ENCODE data around the gene MTMR6. TPM values are rescaled to one million over a fixed set of nuclear protein-coding genes. Genes with fewer than 3 reads are reported as not detected.

Gene MTMR6
- total RNA-seq, 1 donor from 2014 or later = 6.4 TPM

- Histone ChIP-seq H3K4me1 (no peaks in the 10 kb centered on the region), H3K27ac (no peak overlapping the region), H3K36me3 (no peaks in the 10 kb centered on the region), H3K27me3 (no peaks in the 10 kb centered on the region), H3K9me3 (no peaks in the 10 kb centered on the region), H3K4me3 (no peak overlapping the region)
- TF ChIP-seq, protein P1, sequence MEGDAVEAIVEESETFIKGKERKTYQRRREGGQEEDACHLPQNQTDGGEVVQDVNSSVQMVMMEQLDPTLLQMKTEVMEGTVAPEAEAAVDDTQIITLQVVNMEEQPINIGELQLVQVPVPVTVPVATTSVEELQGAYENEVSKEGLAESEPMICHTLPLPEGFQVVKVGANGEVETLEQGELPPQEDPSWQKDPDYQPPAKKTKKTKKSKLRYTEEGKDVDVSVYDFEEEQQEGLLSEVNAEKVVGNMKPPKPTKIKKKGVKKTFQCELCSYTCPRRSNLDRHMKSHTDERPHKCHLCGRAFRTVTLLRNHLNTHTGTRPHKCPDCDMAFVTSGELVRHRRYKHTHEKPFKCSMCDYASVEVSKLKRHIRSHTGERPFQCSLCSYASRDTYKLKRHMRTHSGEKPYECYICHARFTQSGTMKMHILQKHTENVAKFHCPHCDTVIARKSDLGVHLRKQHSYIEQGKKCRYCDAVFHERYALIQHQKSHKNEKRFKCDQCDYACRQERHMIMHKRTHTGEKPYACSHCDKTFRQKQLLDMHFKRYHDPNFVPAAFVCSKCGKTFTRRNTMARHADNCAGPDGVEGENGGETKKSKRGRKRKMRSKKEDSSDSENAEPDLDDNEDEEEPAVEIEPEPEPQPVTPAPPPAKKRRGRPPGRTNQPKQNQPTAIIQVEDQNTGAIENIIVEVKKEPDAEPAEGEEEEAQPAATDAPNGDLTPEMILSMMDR (IDR thresholded peaks at IDR 0.05) = no peak
- intact Hi-C loops (cut with DNase I) = no loop called here
- no peak for DNase-seq (ENCODE audit: low spot score in 2 of 2)
Measured at GRCh38 chr13:25217023-25217885, 70.0 kb downstream of the MTMR6 start.

DNA sequence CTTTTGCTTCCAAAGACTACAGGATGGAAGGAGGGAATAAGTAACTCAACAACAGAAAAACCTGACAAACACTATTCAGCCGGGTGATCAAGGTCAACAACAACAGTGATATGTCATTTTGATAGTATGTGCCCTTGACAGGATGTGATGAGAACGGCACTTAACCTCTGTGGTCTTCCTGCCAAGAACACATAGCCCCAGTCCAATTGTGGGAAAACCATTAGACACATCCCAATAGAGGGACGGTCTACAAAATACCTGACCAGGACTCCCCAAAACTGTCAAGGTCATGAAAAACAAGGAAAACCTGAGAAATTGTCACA is 72.1 kb downstream of the MTMR6 start:
- H3K36me3 ChIP-seq = no peaks in the 10 kb centered on the region
- H3K27ac ChIP-seq = no peak overlapping the region
- H3K4me1 ChIP-seq = no peaks in the 10 kb centered on the region
- no peak overlapping the region for H3K4me3 ChIP-seq
- TF ChIP-seq, protein P1 (IDR thresholded peaks at IDR 0.05) = no peak
- H3K27me3 ChIP-seq = no peaks in the 10 kb centered on the region
- intact Hi-C loops (cut with DNase I) = no loop called here
- H3K9me3 ChIP-seq = no peaks in the 10 kb centered on the region
- no peak for DNase-seq (ENCODE audit: low spot score in 2 of 2)

DNA sequence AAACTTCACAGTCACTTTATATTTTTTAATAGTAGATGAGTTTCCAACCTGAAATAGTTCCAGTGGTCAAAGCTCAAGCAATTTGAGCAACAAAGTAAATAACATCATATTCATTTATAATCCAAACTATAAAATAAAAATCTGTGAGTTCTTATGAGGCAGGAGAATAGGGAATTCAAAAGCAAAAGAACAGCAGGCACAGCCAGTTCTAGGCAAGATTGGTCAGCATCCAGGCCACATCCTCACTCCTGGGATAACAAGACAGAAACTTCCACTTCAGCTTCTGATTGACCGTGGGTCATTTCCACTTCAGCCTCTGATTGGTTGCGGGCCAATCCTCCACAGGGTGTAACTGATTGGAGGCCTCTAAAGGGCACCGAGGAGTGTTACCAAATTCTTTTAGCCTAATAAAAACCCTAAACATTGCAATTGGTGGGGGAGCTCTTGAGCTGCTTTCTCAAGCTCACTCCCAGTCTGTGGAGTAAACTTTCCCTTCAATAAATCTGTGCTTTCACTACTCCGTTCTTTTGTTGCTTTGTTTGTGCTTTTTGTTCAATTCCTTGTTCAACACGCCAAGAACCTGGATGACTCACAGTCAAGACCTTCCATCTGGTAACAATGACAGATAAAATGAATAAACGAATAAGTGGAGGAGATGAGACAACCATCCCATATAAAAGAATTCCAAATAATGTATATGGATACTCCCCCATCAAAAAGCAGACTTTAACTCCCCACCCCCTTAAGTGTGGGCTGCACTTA is 72.6 kb downstream of the MTMR6 start:
- Histone ChIP-seq H3K9me3 (no peaks in the 10 kb centered on the region), H3K4me1 (no peaks in the 10 kb centered on the region), H3K27me3 (no peaks in the 10 kb centered on the region), H3K27ac (no peak overlapping the region), H3K4me3 (no peak overlapping the region), H3K36me3 (no peaks in the 10 kb centered on the region)
- intact Hi-C loops (cut with DNase I) = no loop called here
- TF ChIP-seq, protein P1 (IDR thresholded peaks at IDR 0.05) = no peak
- DNase-seq (ENCODE audit: low spot score in 2 of 2) = peak in 1 of 2 donors; percentile 19

DNA sequence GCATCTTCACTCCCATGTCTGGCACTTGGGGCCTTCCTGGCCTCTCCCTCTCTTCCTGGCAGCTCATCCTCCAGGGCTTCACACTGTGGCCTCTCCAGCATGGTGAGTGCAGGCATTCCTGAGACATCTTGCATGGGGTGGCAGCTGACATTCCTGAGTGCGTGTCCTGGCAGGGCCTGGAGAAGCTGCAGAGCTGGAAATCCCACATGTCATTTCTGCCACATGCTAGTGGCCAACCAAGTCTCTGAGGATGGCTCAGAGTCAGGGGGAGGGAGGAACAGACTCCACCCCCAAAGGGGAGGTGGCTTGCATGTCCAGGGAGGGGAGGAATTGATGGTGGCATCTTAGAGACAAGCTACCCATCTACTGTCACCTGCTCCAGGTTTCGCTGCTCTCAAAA is 73.6 kb downstream of the MTMR6 start:
- TF ChIP-seq, protein P1 (IDR thresholded peaks at IDR 0.05) = no peak
- Histone ChIP-seq H3K27ac (no peak overlapping the region), H3K4me3 (no peak overlapping the region), H3K9me3 (no peaks in the 10 kb centered on the region), H3K36me3 (no peaks in the 10 kb centered on the region), H3K4me1 (no peaks in the 10 kb centered on the region), H3K27me3 (no peaks in the 10 kb centered on the region)
- peak in 1 of 2 donors; percentile 57 for DNase-seq (ENCODE audit: low spot score in 2 of 2)
- intact Hi-C loops (cut with DNase I) = no loop called here

GRCh38 chr13:25210842-25211569 is 76.3 kb downstream of the MTMR6 start:
- H3K4me3 ChIP-seq = no peak overlapping the region
- TF ChIP-seq, protein P1 (IDR thresholded peaks at IDR 0.05) = no peak
- H3K27me3 ChIP-seq = no peaks in the 10 kb centered on the region
- no peak overlapping the region for H3K27ac ChIP-seq
- H3K4me1 ChIP-seq = no peaks in the 10 kb centered on the region
- intact Hi-C loops (cut with DNase I) = no loop called here
- H3K36me3 ChIP-seq = no peaks in the 10 kb centered on the region
- no peaks in the 10 kb centered on the region for H3K9me3 ChIP-seq
- peak in 1 of 2 donors; percentile 38 for DNase-seq (ENCODE audit: low spot score in 2 of 2)

All from ascending aorta (tissue), 2 donors.